Neuronal stem cell (in vitro differentiated cells): ENCODE data around the gene IGF2BP3.

Experiments used
- DNase-seq: peaks from one replicate; pipeline ENCODE4 v3.0.0-alpha.2; 2013; ENCODE audit warnings: low spot score
- H2AFZ ChIP-seq: one replicate; pipeline ENCODE4 v1.6.1; 2013; ENCODE audit warnings: mild to moderate bottlenecking, low read length, inconsistent platforms
- H2AK5ac ChIP-seq: 2 replicates; pipeline ENCODE4 v1.6.1; 2013; ENCODE audit warnings: low read depth, mild to moderate bottlenecking, inconsistent platforms, low read length, moderate library complexity, mixed read lengths
- H2BK120ac ChIP-seq: 2 replicates; pipeline ENCODE4 v1.6.1; 2013; ENCODE audit warnings: low read depth, mild to moderate bottlenecking, inconsistent platforms, low read length, moderate library complexity, mixed read lengths
- H2BK12ac ChIP-seq: one replicate; pipeline ENCODE4 v1.6.1; 2013; ENCODE audit warnings: low read length, inconsistent platforms
- H2BK15ac ChIP-seq: 2 replicates; pipeline ENCODE4 v1.6.1; 2013; ENCODE audit warnings: mild to moderate bottlenecking, low read length, inconsistent platforms, mixed read lengths
- H2BK5ac ChIP-seq: one replicate; pipeline ENCODE4 v1.6.1; 2013; ENCODE audit warnings: inconsistent platforms, mild to moderate bottlenecking, low read length, moderate library complexity
- H3K14ac ChIP-seq: one replicate; pipeline ENCODE4 v1.6.1; 2013; ENCODE audit warnings: low read length, inconsistent platforms
- H3K18ac ChIP-seq: 2 replicates; pipeline ENCODE4 v1.6.1; 2013; ENCODE audit warnings: low read length, inconsistent platforms
- H3K23ac ChIP-seq: 2 replicates; pipeline ENCODE4 v1.6.1; 2013; ENCODE audit warnings: low read depth, mild to moderate bottlenecking, mixed read lengths, low read length, inconsistent platforms; ENCODE audit not compliant: poor library complexity
- H3K27ac ChIP-seq: replicated peaks from 3 replicates; pipeline ENCODE4 v1.5.1; 2013; ENCODE audit warnings: low read length, inconsistent platforms
- H3K27me3 ChIP-seq, 3 experiments: 2 replicates each; pipeline ENCODE4 v1.6.1; 2013; ENCODE audit warnings: low read length in 3 of 3, mild to moderate bottlenecking in 2 of 3, inconsistent platforms in 1 of 3, low read depth in 1 of 3, mixed read lengths in 1 of 3, moderate library complexity in 1 of 3; ENCODE audit not compliant: control insufficient read depth in 3 of 3, insufficient read depth in 3 of 3
- H3K36me3 ChIP-seq, 2 donors: replicated peaks in 1 of 2; 2 replicates each; pipeline ENCODE4 v1.6.1; 2013; ENCODE audit warnings: low read length in 2 of 2; ENCODE audit not compliant: control insufficient read depth in 2 of 2, insufficient read depth in 2 of 2
- H3K4ac ChIP-seq: 2 replicates; pipeline ENCODE4 v1.6.1; 2013; ENCODE audit warnings: inconsistent platforms, mild to moderate bottlenecking, low read length, moderate library complexity
- H3K4me1 ChIP-seq, 2 donors: 1 replicate in 1 of 2; 2 replicates in 1 of 2; pipeline ENCODE4 v1.6.1; 2013; ENCODE audit warnings: low read length in 2 of 2, low read depth in 1 of 2; ENCODE audit not compliant: control insufficient read depth in 2 of 2, insufficient read depth in 1 of 2
- H3K4me2 ChIP-seq: one replicate; pipeline ENCODE4 v1.6.1; 2013; ENCODE audit warnings: mild to moderate bottlenecking, low read length, inconsistent platforms; ENCODE audit not compliant: insufficient read depth, poor library complexity, severe bottlenecking
- H3K4me3 ChIP-seq, 2 donors: 2 replicates each; pipeline ENCODE4 v1.5.1; 2013; ENCODE audit warnings: low read length in 2 of 2, mild to moderate bottlenecking in 2 of 2, inconsistent platforms in 1 of 2, moderate library complexity in 1 of 2
- H3K79me1 ChIP-seq: one replicate; pipeline ENCODE4 v1.6.1; 2013; ENCODE audit warnings: low read depth, mild to moderate bottlenecking, inconsistent platforms, low read length, moderate library complexity
- H3K9ac ChIP-seq: one replicate; pipeline ENCODE4 v1.6.1; 2013; ENCODE audit warnings: mild to moderate bottlenecking, low read depth, low read length, inconsistent platforms; ENCODE audit not compliant: poor library complexity
- H3K9me3 ChIP-seq, 2 donors: replicated peaks in 1 of 2; 2 replicates each; pipeline versions ENCODE3 to v1.6.1; 2013; ENCODE audit warnings: low read length in 2 of 2, mild to moderate bottlenecking in 2 of 2, inconsistent platforms in 1 of 2, low read depth in 1 of 2, mixed read lengths in 1 of 2, moderate library complexity in 1 of 2; ENCODE audit not compliant: control insufficient read depth in 2 of 2, insufficient read depth in 1 of 2
- H4K8ac ChIP-seq: one replicate; pipeline ENCODE4 v1.6.1; 2013; ENCODE audit warnings: low read depth, mild to moderate bottlenecking, inconsistent platforms, low read length, moderate library complexity
- H4K91ac ChIP-seq: one replicate; pipeline ENCODE4 v1.6.1; 2013; ENCODE audit warnings: low read length, low read depth, mild to moderate bottlenecking, inconsistent platforms; ENCODE audit not compliant: poor library complexity
- WGBS, 2 donors: extraction: QIAGEN DNeasy Blood & Tissue Kit; methylation state at CpG; one replicate each; pipeline ENCODE4 v1.1.7; 2013; ENCODE audit warnings: missing lambda C conversion rate in 2 of 2, mixed read lengths in 1 of 2; ENCODE audit not compliant: insufficient read length in 2 of 2, insufficient replicate concordance in 1 of 2; ENCODE audit errors: extremely low coverage in 2 of 2; 5-methylcytosine and 5-hydroxymethylcytosine counted together

The IGF2BP3 gene

DNA sequence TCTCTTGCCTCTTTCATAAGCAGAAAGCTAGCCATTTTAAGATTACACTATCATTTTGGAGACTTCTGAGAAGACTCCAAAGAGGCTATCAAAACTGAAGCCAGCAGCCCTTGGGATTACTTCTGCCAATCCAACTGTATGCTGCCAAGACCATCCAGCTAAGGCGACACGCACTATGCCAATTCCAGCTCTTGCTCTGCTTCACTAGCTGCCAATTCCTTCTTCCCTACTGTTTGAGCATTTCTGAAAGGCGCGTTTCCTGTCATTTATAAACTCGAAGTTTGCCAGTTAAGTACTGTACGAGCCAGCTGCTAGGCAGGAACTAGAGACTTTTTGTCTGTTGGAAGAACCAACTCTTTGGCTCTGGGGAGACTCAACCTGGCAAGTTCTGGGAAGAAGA is 134.7 kb downstream of the IGF2BP3 start:
- Histone ChIP-seq H3K23ac (no peak overlapping the region), H3K4me1 (no peaks in the 10 kb centered on the region), H2BK120ac (no peak overlapping the region), H2BK15ac (no peak overlapping the region), H4K8ac (no peak overlapping the region), H2BK5ac (no peak overlapping the region), H3K79me1 (peaks cover 1% of the 10 kb centered on the region), H3K4me3 (no peak overlapping the region), H2AFZ (no peak overlapping the region), H3K14ac (no peak overlapping the region), H3K9me3 (peaks cover 6 to 7% of the 10 kb centered on the region in 2 donors), H3K36me3 (peaks cover 36 to 97% of the 10 kb centered on the region in 2 donors), H3K27ac (no peak overlapping the region), H2AK5ac (no peak overlapping the region), H2BK12ac (no peak overlapping the region), H3K18ac (no peak overlapping the region), H3K4me2 (no peak overlapping the region), H4K91ac (no peak overlapping the region), H3K4ac (no peak overlapping the region), H3K27me3 (no peaks in the 10 kb centered on the region), H3K9ac (no peak overlapping the region)
- WGBS, 2 donors = no CpG with 5 or more reads among the region's 6 CpGs
- no peak for DNase-seq

GRCh38 chr7:23335136-23335535 is 135.2 kb downstream of the IGF2BP3 start:
- Histone ChIP-seq H3K14ac (no peak overlapping the region), H3K9me3 (peaks cover 6 to 7% of the 10 kb centered on the region in 2 donors), H3K36me3 (peaks cover 38 to 97% of the 10 kb centered on the region in 2 donors), H3K79me1 (peaks cover 1% of the 10 kb centered on the region), H3K4me1 (no peaks in the 10 kb centered on the region), H2BK5ac (no peak overlapping the region), H3K27ac (no peak overlapping the region), H2BK12ac (no peak overlapping the region), H3K9ac (no peak overlapping the region), H2BK15ac (no peak overlapping the region), H3K27me3 (no peaks in the 10 kb centered on the region), H3K4me3 (no peak overlapping the region), H3K4ac (no peak overlapping the region), H2AK5ac (no peak overlapping the region), H3K18ac (no peak overlapping the region), H3K4me2 (no peak overlapping the region), H4K91ac (no peak overlapping the region), H3K23ac (no peak overlapping the region), H2BK120ac (no peak overlapping the region), H2AFZ (no peak overlapping the region), H4K8ac (no peak overlapping the region)
- WGBS, 2 donors = no CpG with 5 or more reads among the region's 2 CpGs
- no peak for DNase-seq

DNA sequence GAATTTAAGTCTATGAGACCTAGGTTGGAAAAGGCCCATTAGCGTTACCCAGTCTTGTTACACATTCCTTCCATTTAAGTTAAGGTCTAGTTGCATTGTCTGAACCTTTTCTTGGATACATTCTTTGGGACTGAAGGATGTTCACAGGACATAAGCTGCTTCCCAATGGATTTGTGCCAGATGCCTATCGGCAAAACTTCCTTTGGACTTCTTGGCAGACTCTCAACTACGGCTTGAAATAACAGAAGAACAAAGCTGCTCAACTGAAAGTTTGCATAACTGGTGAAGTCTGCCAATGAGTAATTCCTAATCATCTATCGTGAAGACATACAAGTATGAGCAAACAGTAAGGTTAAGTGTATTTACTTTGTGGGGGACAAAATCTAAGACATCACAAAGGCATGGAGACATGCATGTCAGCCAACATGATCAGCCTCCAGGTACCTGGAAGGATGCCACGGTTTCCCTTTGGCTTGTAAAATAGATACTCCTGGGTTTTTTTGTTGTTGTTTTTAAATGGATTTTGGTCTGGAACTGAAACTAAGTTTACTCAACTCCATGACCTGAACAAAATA is 135.7 kb downstream of the IGF2BP3 start:
- no peaks in the 10 kb centered on the region for H3K4me1 ChIP-seq
- no peak overlapping the region for H2AK5ac ChIP-seq
- no peak overlapping the region for H2BK120ac ChIP-seq
- no peaks in the 10 kb centered on the region for H3K27me3 ChIP-seq
- no peak overlapping the region for H2BK5ac ChIP-seq
- no CpG with 5 or more reads among the region's 5 CpGs for WGBS, 2 donors
- no peak overlapping the region for H4K8ac ChIP-seq
- H3K4ac ChIP-seq = no peak overlapping the region
- no peak overlapping the region for H4K91ac ChIP-seq
- no peak overlapping the region for H3K23ac ChIP-seq
- H3K27ac ChIP-seq = no peak overlapping the region
- no peak overlapping the region for H3K18ac ChIP-seq
- H2BK15ac ChIP-seq = no peak overlapping the region
- no peak overlapping the region for H2AFZ ChIP-seq
- H3K4me3 ChIP-seq = no peak overlapping the region
- H3K4me2 ChIP-seq = no peak overlapping the region
- H2BK12ac ChIP-seq = no peak overlapping the region
- peaks cover 1% of the 10 kb centered on the region for H3K79me1 ChIP-seq
- H3K9me3 ChIP-seq = peaks cover 6 to 7% of the 10 kb centered on the region in 2 donors
- DNase-seq = no peak
- no peak overlapping the region for H3K9ac ChIP-seq
- H3K14ac ChIP-seq = no peak overlapping the region
- H3K36me3 ChIP-seq = peaks cover 38 to 96% of the 10 kb centered on the region in 2 donors

GRCh38 chr7:23333671-23334246 is 136.5 kb downstream of the IGF2BP3 start:
- no peak overlapping the region for H4K91ac ChIP-seq
- H3K79me1 ChIP-seq = peaks cover 1% of the 10 kb centered on the region
- no peak overlapping the region for H3K27ac ChIP-seq
- H2BK5ac ChIP-seq = no peak overlapping the region
- H3K4me2 ChIP-seq = no peak overlapping the region
- H3K4ac ChIP-seq = no peak overlapping the region
- no peak overlapping the region for H3K18ac ChIP-seq
- H3K4me1 ChIP-seq = no peaks in the 10 kb centered on the region
- no peak overlapping the region for H4K8ac ChIP-seq
- no peak overlapping the region for H3K9ac ChIP-seq
- no peak overlapping the region for H3K23ac ChIP-seq
- H3K14ac ChIP-seq = no peak overlapping the region
- H2BK120ac ChIP-seq = no peak overlapping the region
- H3K4me3 ChIP-seq = no peak overlapping the region
- DNase-seq = no peak
- no CpG with 5 or more reads among the region's 9 CpGs for WGBS, 2 donors
- no peak overlapping the region for H2BK15ac ChIP-seq
- peaks cover 6 to 7% of the 10 kb centered on the region in 2 donors for H3K9me3 ChIP-seq
- H2BK12ac ChIP-seq = no peak overlapping the region
- no peak overlapping the region for H2AK5ac ChIP-seq
- no peak overlapping the region for H2AFZ ChIP-seq
- H3K36me3 ChIP-seq = peaks cover 40 to 95% of the 10 kb centered on the region in 2 donors
- H3K27me3 ChIP-seq = no peaks in the 10 kb centered on the region
